Measurements from ENCODE around the gene GYPC. TPM values are rescaled to one million over a fixed set of nuclear protein-coding genes. Genes with fewer than 3 reads are reported as not detected.
A peak's percentile ranks its signal among the peaks of the same experiment; 100 is the strongest.
"Not testable (repeated sequence)": the region's sequence is repeated elsewhere in the genome, so short reads cannot be mapped to it uniquely, and the experiment has no call there.

GYPC gene
- total RNA-seq, 1 donor from 2014 or later = 175 TPM

GRCh38 chr2:126668254-126668653 is 12.3 kb downstream of the GYPC start:
- DNase-seq (ENCODE audit: low spot score) = no peak

- peak; percentile 30 for DNase-seq (ENCODE audit: low spot score)
Observed at GRCh38 chr2:126669772-126670171, 13.8 kb downstream of the GYPC start.

DNA sequence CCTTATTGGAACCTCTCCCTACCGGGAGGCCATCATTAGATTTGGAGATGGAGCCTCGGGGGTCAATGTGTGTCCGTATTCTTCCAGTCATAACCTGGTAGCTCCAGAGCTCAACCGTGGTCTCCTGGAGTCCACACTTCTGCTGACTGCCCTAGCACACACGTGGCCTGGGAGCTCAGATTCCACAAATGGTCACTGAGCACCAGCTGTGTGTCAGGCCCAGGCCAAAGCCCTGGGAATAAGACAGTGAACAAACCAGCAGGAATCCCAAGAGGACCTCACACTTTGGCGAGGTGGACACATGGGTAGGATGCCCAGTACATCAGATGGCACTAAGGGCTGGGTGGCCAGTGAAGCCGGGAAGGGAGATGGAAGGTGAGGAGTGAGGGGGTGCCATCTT is 15.5 kb downstream of the GYPC start:
- peak; percentile 51 for DNase-seq (ENCODE audit: low spot score)

- DNase-seq (ENCODE audit: low spot score) = peak; percentile 67
Observed at GRCh38 chr2:126672980-126673605, 17.1 kb downstream of the GYPC start.

DNA sequence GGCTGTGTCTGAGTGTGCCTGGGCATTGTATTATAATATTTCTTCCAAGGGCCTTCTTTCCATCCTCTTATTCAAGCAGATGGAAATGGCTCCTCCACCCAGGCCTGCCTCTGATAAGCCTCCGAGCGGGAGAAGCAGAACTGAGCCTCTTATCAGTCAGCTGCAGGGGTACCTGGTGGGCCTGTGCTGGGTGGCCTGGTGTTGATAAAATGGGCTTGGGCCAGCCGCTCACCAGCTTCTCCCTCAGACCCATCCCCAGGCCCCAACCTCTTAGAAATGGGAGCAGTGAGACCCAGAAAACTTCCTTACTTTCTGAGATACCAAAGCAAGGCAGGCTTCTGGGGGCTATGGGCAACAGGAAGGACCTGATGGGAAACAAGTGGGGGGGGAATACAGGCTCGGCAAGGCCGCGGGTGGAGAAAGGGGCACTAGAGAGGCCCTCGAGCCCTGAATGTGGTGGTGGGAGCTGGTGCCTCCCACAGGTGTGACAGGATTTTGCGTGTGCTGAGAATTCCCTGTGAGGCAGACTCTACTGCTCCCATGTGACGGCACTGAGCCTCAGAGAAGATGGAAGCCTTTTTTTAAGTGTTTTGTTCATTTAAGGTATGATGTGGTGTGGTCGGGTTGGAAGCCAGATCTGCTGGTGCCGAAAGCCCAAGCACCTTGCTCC is 18.3 kb downstream of the GYPC start:
- peak; percentile 43 for DNase-seq (ENCODE audit: low spot score)

DNA sequence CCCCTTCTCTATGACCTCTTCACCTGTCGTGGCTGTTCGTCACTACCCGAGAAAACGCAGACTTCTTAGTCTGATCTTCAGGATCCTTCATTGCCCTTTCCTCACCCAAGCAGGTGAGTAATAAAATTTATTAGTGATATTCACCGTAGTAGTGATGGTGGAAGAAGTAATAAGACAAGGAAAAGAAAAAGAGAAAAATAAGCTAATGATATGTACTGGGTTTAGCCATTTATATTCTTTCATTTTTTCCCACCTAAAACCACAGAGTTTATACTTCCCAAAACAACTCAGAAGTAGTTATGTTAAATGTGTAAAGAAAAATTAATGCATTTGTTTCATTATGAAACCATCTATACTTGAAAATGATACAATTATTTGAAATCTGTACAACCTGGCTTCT is 19.7 kb downstream of the GYPC start:
- no peak for DNase-seq (ENCODE audit: low spot score)

DNA sequence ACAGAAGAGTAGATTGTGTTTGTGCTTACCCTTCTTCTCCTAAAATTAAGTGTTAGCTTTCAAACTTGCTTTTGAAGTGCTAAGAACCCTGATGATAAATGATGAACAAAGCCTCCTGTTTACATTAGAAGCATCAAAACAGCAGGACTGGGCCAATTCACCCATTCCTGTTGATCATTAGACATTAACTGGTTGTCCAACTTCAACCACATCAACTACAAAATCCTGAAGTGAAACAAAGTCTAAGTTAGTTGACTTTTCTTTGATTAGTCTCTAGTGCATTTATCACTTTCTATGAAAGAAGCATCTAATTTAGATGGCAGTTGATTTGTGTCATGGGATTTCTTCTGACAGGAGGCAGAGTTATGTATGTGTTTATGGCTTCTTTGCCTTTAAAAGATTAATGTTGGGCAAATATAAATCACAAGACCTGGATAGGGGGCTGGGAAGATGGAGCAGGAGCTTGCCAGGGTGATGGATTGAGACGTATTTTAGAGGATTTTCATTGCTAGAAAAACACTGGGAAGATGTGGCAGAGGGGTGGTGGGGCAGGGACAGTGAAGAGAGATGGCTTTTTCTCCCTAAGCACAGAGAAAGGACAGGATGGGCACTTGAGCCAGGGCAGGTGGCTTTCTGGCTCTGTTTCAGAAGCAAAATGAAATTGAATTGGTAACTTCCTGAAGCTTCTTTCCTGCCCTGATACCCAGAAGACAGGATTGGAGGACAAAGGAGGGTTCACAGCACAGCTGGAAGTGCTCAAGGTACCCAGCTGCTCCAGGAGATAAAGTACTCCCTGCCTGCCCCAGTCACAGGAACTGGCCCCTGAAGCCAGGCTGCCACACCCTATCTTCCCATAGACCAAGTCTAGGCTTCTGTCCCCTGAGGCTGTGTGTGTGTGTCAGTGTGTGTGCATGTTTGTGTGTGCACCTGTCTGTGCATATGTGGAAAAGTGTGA is 20.5 kb downstream of the GYPC start:
- DNase-seq (ENCODE audit: low spot score) = peak; percentile 45

- DNase-seq (ENCODE audit: low spot score) = no peak
Observed at GRCh38 chr2:126677176-126677538, 21.2 kb downstream of the GYPC start.

DNA sequence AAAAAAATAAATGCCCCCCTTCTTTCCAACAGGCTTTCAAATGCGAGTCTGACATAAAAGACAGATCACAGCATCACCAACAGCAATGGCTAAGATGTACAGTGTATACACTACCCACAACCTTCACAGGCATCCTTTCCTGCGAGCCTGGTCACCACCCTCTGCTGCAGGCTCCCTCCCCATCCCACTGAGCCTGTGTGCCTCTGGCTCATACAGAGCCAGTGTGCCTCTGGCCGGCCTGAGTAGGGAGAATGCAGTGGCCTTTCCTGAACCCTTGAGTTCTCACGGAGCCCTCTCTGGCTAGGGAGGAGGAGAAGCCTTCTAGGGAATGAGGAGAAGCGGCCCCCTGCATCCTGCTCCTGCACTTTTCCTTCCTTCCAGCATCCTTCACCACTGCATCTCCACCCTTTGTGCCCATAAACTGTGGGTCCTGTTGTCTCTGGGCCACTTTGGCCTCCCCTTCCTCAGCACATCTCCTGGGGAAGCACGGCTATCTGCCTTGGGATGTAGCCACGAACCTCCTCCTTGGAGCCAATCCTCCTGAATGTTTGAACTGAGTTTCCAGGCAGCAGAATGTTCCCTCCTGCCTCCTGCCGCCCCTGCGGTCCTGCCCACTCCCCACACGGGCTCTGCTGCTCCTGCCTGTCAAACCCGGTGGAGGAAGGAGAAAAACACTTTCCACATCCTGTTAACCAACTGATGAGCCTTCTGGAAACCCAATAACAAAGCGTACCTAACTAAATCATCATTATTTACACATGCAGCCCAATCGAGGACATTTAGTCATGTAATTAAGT is 22.5 kb downstream of the GYPC start:
- no peak for DNase-seq (ENCODE audit: low spot score)

DNA sequence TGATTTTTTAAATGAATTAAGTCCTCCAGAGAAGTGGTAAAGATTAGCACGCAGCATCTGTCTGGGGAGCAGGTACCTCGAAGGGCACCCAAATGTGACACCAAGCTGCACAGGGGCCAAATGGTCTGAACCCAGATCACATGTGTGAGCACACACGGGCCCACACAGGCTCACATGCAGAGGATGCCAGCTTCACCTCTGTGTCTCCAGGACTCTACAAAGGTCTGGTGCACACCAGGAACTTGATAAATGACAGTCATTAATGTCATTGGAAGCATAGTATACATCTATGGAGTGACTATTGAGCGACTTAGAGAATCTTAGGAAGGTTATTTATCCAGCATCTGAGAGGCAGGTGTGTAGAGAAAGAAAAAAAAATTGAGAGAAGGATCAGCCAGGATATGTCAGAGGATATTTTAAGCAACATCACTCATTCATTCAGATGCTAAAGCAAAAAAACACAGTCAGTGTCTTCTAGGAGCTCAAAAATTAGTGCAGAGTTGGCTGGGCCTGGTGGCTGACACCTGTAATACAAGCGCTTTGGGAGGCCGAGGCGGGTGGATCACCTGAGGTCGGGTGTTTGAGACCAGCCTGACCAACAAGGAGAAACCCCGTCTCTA is 23.2 kb downstream of the GYPC start:
- DNase-seq (ENCODE audit: low spot score) = no peak

- no peak for DNase-seq (ENCODE audit: low spot score)
Observed at GRCh38 chr2:126681505-126681904, 25.5 kb downstream of the GYPC start.

- peak; percentile 41 for DNase-seq (ENCODE audit: low spot score)
Observed at GRCh38 chr2:126685629-126686028, 29.7 kb downstream of the GYPC start.

GRCh38 chr2:126686286-126686685 is 30.3 kb downstream of the GYPC start:
- DNase-seq (ENCODE audit: low spot score) = no peak

GRCh38 chr2:126686841-126687485 is 31.0 kb downstream of the GYPC start:
- DNase-seq (ENCODE audit: low spot score) = no peak

DNA sequence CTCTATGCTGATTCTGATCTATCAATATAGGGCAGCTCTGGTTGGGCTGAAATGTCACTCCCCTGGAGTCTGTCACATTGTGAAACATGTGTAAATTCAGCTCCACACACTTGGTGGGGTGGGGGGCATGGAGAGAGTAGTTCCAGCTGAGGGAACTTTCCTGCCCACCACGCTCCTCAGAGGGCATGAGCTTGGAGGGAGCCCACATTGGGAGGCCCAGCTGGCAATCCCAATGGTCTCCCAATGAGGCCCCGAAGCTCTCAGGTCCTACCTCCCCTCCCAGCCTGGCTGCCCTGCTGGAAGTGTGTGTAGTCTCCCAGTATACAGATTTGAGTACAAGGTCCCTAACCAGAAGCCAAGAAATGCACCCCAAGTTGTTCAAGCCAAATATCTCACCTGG is 31.5 kb downstream of the GYPC start:
- peak; percentile 67 for DNase-seq (ENCODE audit: low spot score)

- DNase-seq (ENCODE audit: low spot score) = not testable (repeated sequence)
Observed at GRCh38 chr2:126688594-126688993, 32.6 kb downstream of the GYPC start.

DNA sequence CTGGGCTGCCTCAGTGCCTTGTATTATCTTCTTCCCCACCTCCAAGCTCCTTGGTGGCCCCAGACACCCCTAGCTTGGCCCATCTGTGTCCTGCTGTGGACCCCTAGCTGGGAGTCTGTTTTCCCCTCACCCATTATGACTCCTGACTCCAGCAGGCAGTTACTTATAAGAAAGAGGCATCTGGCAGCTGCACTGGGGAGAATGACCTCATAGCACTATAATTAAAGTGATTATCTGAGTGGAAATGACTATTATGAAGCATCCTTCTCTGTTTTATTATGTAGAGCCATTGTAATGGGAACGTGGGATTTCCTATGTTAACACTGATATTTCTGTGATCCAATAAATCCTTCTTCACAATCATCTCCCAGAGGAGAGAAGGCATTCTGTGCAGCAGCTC is 36.3 kb downstream of the GYPC start:
- DNase-seq (ENCODE audit: low spot score) = not testable (repeated sequence)

GRCh38 chr2:126692934-126693592 is 37.1 kb downstream of the GYPC start:
- DNase-seq (ENCODE audit: low spot score) = not testable (repeated sequence)

DNA sequence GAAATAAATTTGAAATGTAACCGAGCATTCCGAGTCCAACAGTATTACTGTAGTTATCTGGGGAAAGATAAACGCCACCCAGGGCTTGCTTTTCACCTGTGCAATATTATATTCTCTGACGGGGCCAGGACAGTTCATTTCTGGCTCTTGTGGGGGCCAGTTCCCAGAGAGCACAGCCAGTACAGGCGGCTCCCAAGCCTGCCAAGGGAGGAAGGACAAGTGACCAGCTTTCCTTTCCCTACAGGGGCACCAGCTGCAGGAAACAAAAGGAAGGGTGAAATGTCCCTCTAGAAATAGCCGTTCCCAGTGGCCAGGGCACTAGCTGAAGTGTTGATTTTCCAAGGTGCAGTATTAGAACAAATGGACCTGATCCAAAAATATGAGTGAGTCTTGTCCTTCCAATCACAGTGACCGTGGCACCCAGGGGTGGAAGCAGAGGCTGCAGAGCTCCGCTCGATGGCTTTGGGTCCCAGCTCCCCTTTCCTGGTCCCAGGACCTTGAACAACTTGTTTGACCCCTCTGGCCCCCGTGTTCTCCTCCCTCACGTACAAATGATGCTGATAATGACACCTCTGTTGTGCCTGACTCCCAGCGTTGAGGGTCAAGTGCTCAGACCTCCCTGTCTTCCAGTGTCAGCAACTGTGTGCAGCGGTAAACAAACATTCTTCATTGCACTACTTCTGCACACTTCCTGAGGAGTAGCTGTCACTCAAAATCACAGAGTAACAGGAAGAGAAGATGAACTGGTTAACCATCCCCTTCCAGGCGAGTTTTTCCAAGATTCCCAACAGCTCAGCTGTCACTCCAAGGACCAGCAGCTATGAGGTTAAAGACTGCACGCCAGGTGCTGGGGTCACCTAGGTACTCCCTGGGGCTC is 40.9 kb downstream of the GYPC start:
- peak; percentile 81 for DNase-seq (ENCODE audit: low spot score)

All from mesenteric fat pad (tissue), 1 donor.